ENCODE results near the gene OR5B3. TPM values are rescaled to one million over a fixed set of nuclear protein-coding genes. Genes with fewer than 3 reads are reported as not detected.
"Not testable (repeated sequence)": the region's sequence is repeated elsewhere in the genome, so short reads cannot be mapped to it uniquely, and the experiment has no call there.

OR5B3 gene
- total RNA-seq, 4 donors from 2014 or later, result not detected

DNA sequence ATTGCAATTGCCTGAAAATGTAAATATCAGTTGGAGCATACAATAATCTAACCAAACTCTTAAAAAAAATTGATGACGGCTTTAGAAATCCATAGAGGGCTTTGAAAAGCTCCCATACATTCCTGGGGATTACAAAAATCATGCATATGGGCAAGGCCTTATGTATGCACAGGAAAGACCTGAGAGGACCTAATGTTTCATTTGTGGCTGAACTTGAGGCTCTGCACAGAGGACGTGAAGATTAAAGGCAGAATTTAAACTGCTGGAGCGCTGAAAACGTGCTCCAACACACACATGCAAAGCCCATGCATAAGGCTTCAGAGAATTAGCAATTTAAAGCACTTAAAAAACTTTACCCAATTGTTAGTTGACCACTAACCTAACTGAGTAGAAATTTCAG, 31.8 kb upstream of the OR5B3 start:
- TF ChIP-seq POLR2A (IDR thresholded peaks at IDR 0.05), result no peak
- TF ChIP-seq, protein P1, sequence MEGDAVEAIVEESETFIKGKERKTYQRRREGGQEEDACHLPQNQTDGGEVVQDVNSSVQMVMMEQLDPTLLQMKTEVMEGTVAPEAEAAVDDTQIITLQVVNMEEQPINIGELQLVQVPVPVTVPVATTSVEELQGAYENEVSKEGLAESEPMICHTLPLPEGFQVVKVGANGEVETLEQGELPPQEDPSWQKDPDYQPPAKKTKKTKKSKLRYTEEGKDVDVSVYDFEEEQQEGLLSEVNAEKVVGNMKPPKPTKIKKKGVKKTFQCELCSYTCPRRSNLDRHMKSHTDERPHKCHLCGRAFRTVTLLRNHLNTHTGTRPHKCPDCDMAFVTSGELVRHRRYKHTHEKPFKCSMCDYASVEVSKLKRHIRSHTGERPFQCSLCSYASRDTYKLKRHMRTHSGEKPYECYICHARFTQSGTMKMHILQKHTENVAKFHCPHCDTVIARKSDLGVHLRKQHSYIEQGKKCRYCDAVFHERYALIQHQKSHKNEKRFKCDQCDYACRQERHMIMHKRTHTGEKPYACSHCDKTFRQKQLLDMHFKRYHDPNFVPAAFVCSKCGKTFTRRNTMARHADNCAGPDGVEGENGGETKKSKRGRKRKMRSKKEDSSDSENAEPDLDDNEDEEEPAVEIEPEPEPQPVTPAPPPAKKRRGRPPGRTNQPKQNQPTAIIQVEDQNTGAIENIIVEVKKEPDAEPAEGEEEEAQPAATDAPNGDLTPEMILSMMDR (IDR thresholded peaks at IDR 0.05), result no peak
- 52 to 59% methylated on average over 4 of the region's 4 CpGs for WGBS, 2 donors
- intact Hi-C loops (cut with DNase I), result no loop called here

DNA sequence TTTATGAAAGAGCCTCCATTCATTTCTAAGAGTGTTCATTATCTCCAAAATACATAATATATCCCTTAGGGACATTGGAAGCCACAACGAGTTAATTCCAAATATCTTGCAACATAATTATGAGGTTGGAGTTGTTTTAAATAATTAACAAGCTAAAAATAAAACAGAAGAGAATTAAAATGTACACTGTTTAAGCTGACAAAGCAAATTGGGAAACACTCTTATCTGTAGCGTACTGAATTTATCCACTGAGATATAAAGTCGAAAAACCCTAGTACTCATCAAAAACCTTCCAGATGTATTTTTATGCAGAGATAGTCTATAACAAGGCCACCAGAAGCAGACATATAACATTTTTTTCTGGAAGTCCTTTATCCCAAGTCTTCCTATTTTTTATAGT, 27.5 kb upstream of the OR5B3 start:
- Histone ChIP-seq H3K36me3 (no peaks in the 10 kb centered on the region), H3K4me3 (replicated peaks in 1 of 3) (no peak overlapping the region), H3K27me3 (no peaks in the 10 kb centered on the region), H3K4me1 (no peaks in the 10 kb centered on the region), H3K27ac (no peak overlapping the region), H3K9me3 (no peaks in the 10 kb centered on the region)
- DNase-seq, result no peak
- 86 to 87% methylated on average over 3 of the region's 3 CpGs for WGBS, 2 donors
- TF ChIP-seq POLR2A (IDR thresholded peaks at IDR 0.05), result no peak
- TF ChIP-seq, protein P1 (IDR thresholded peaks at IDR 0.05), result no peak
- intact Hi-C loops (cut with DNase I), result no loop called here

More for the DNA sequence above, 31.8 kb upstream of the OR5B3 start:
- Histone ChIP-seq H3K27me3 (no peaks in the 10 kb centered on the region), H3K27ac (no peak overlapping the region), H3K4me3 (replicated peaks in 1 of 3) (no peak overlapping the region), H3K9me3 (no peaks in the 10 kb centered on the region), H3K36me3 (no peaks in the 10 kb centered on the region), H3K4me1 (no peaks in the 10 kb centered on the region)
- no peak for DNase-seq

DNA sequence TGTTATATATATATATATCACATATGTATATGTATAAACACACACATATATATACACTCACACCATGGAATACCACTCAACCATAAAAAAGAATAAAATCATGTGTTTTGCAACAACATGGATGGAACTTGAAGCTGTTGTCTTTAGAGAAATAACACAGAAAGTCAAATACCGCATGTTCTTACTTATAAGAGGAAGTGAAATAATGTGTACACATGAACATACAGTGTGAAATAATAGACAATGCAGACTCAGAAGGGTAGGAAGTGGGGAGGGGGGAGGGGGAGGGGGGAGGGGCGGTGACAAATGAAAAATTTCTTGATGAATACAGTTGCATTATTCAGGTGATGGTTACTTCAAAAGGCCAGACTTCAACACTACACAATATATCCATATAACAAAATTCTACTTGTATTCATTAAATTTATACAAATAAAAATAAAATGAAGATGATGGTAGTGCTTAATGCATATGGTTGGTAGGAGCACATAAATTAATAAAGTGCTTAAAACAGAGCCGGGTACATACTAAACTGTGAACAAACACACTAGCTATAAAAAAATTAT, 27.0 kb upstream of the OR5B3 start:
- no peaks in the 10 kb centered on the region for H3K36me3 ChIP-seq
- no peak for DNase-seq
- H3K4me3 ChIP-seq (replicated peaks in 1 of 3), result no peak overlapping the region
- TF ChIP-seq POLR2A (IDR thresholded peaks at IDR 0.05), result no peak
- TF ChIP-seq, protein P1 (IDR thresholded peaks at IDR 0.05), result no peak
- H3K27me3 ChIP-seq, result no peaks in the 10 kb centered on the region
- H3K4me1 ChIP-seq, result no peaks in the 10 kb centered on the region
- H3K27ac ChIP-seq, result no peak overlapping the region
- intact Hi-C loops (cut with DNase I), result no loop called here
- 73 to 77% methylated on average over 3 of the region's 3 CpGs for WGBS, 2 donors
- no peaks in the 10 kb centered on the region for H3K9me3 ChIP-seq

- TF ChIP-seq, protein P1 (IDR thresholded peaks at IDR 0.05), result no peak
- no peak for TF ChIP-seq POLR2A (IDR thresholded peaks at IDR 0.05)
- 56 to 61% methylated on average over 1 of the region's 1 CpG for WGBS, 2 donors
- H3K36me3 ChIP-seq, result no peaks in the 10 kb centered on the region
These were observed 22.6 kb upstream of the OR5B3 start for GRCh38 chr11:58429273-58429672.

GRCh38 chr11:58428021-58428420, 21.3 kb upstream of the OR5B3 start, which contains the start of gene OR5B2:
Gene OR5B2, minus strand, starts transcription at chr11:58428121. Its CDS starts 4,860 bp downstream, at chr11:58423261.
- intact Hi-C loops (cut with DNase I), result no loop called here
- no peaks in the 10 kb centered on the region for H3K4me1 ChIP-seq
- 70 to 82% methylated on average over 3 of the region's 3 CpGs for WGBS, 2 donors
- H3K27ac ChIP-seq, result no peak within 1 kb of the TSS
- H3K9me3 ChIP-seq, result no peaks in the 10 kb centered on the region
- DNase-seq, result no peak
- H3K27me3 ChIP-seq, result no peaks in the 10 kb centered on the region
- no peaks in the 10 kb centered on the region for H3K36me3 ChIP-seq
- no peak within 1 kb of the TSS for H3K4me3 ChIP-seq (replicated peaks in 1 of 3)
- TF ChIP-seq POLR2A (IDR thresholded peaks at IDR 0.05), result no peak
- TF ChIP-seq, protein P1 (IDR thresholded peaks at IDR 0.05), result no peak

More at GRCh38 chr11:58429273-58429672, 22.6 kb upstream of the OR5B3 start:
- Histone ChIP-seq H3K4me1 (no peaks in the 10 kb centered on the region), H3K9me3 (no peaks in the 10 kb centered on the region), H3K27ac (no peak overlapping the region), H3K27me3 (no peaks in the 10 kb centered on the region), H3K4me3 (replicated peaks in 1 of 3) (no peak overlapping the region)
- intact Hi-C loops (cut with DNase I), result no loop called here
- DNase-seq, result no peak

DNA sequence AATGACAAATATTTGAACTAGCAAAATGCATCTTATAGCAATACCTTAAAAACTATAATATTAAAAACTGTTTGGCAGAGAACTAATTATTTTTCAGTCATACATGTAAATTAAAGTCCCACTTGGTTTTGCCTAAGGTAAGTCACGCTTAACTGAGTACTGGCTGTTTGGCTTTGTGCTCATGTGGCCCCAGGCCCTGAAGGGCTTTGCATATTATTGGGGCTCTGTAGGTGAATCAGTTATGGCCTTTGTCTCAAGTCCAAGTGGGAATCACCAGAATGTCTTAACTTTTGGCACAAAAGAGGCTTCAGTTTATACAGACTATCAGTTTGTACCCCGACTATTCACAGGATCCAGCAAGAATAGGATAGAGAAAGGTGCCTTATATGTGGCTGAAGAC, 7.1 kb downstream of the OR5B3 start:
- H3K9me3 ChIP-seq; H3K4me1 ChIP-seq; DNase-seq; intact Hi-C loops (cut with DNase I); H3K27ac ChIP-seq; H3K36me3 ChIP-seq; H3K4me3 ChIP-seq (replicated peaks in 1 of 3); H3K27me3 ChIP-seq: not testable (repeated sequence)
- WGBS, 2 donors, result 60% methylated on average over 2 of the region's 2 CpGs; no CpG with 5 or more reads in 1 of the 2 donors
